Liver (tissue), 9 donors: ENCODE measurements around the gene CROCC2. TPM values are rescaled to one million over a fixed set of nuclear protein-coding genes. Genes with fewer than 3 reads are reported as not detected.

Experiments used
- DNase-seq: peaks from one replicate; pipeline ENCODE4 v3.0.0-alpha.2; 2017; ENCODE audit warnings: low spot score
- H3K27ac ChIP-seq, 2 donors: one replicate each; pipeline ENCODE4 v1.7.0; 2013; ENCODE audit warnings: inconsistent platforms in 2 of 2, low read length in 2 of 2, control low read depth in 1 of 2, low read depth in 1 of 2, mild to moderate bottlenecking in 1 of 2
- H3K27me3 ChIP-seq, 4 donors: one replicate each; pipeline versions ENCODE4 v1.6.1 to v1.7.0; 2013; ENCODE audit warnings: low read length in 3 of 4, inconsistent platforms in 1 of 4, mild to moderate bottlenecking in 1 of 4, moderate library complexity in 1 of 4; ENCODE audit not compliant: control insufficient read depth in 4 of 4, insufficient read depth in 4 of 4
- H3K36me3 ChIP-seq, 4 donors: one replicate each; pipeline versions ENCODE4 v1.6.1 to v1.7.0; 2013; ENCODE audit warnings: low read length in 3 of 4, mild to moderate bottlenecking in 3 of 4, low read depth in 1 of 4, moderate library complexity in 1 of 4; ENCODE audit not compliant: control insufficient read depth in 4 of 4, insufficient read depth in 3 of 4
- H3K4me1 ChIP-seq, 4 donors: one replicate each; pipeline versions ENCODE4 v1.6.1 to v1.7.0; 2013; ENCODE audit warnings: low read length in 3 of 4, mild to moderate bottlenecking in 3 of 4, moderate library complexity in 1 of 4; ENCODE audit not compliant: control insufficient read depth in 4 of 4, insufficient read depth in 4 of 4
- H3K4me3 ChIP-seq, 3 donors: one replicate each; pipeline versions ENCODE4 v1.6.1 to v1.7.0; 2013; ENCODE audit warnings: low read length in 3 of 3, control low read depth in 1 of 3, low read depth in 1 of 3, mild to moderate bottlenecking in 1 of 3
- H3K9ac ChIP-seq, 2 donors: one replicate each; pipeline ENCODE4 v1.7.0; 2013; ENCODE audit warnings: low read length in 2 of 2, mild to moderate bottlenecking in 2 of 2, moderate library complexity in 2 of 2, control low read depth in 1 of 2, low read depth in 1 of 2
- H3K9me3 ChIP-seq, 4 donors: one replicate each; pipeline versions ENCODE4 v1.6.1 to v1.7.0; 2013; ENCODE audit warnings: low read length in 3 of 4; ENCODE audit not compliant: control insufficient read depth in 4 of 4
- EGR1 ChIP-seq, 2 donors: IDR thresholded peaks; 2 replicates each; pipeline ENCODE4 v1.6.1; 2016 to 2018; ENCODE audit warnings: antibody characterized with exemption in 2 of 2, low read depth in 2 of 2
- FOXA1 ChIP-seq: IDR thresholded peaks from 2 replicates; pipeline ENCODE4 v1.6.1; 2016; ENCODE audit warnings: antibody characterized with exemption
- GABPA ChIP-seq, 2 donors: IDR thresholded peaks in 1 of 2; conservative IDR thresholded peaks in 1 of 2; 2 replicates each; pipeline ENCODE4 v1.6.1; 2016; ENCODE audit warnings: antibody characterized with exemption in 2 of 2, mild to moderate bottlenecking in 1 of 2, moderate library complexity in 1 of 2
- HNF4G ChIP-seq: IDR thresholded peaks from 2 replicates; pipeline ENCODE4 v1.6.1; 2016; ENCODE audit warnings: antibody characterized with exemption
- JUND ChIP-seq, 2 donors: IDR thresholded peaks; 2 replicates each; pipeline ENCODE4 v1.6.1; 2016; ENCODE audit warnings: antibody characterized with exemption in 2 of 2
- NR2F2 ChIP-seq: IDR thresholded peaks from 2 replicates; pipeline ENCODE4 v1.6.1; 2016; ENCODE audit warnings: antibody characterized with exemption
- RXRA ChIP-seq, 2 donors: IDR thresholded peaks; 2 replicates each; pipeline ENCODE4 v1.6.1; 2017 to 2018; ENCODE audit warnings: antibody characterized with exemption in 2 of 2, mild to moderate bottlenecking in 1 of 2
- TAF1 ChIP-seq: conservative IDR thresholded peaks from 2 replicates; pipeline ENCODE4 v1.6.1; 2016; ENCODE audit warnings: antibody characterized with exemption, mild to moderate bottlenecking
- YY1 ChIP-seq: IDR thresholded peaks from 2 replicates; pipeline ENCODE4 v1.6.1; 2016; ENCODE audit warnings: antibody characterized with exemption, mild to moderate bottlenecking
- WGBS: extraction: QIAGEN DNeasy Blood & Tissue Kit; methylation state at CpG from one replicate; pipeline ENCODE4 v1.1.7; 2013; 5-methylcytosine and 5-hydroxymethylcytosine counted together
- polyA plus RNA-seq, 2 donors: library from polyadenylated mRNA; stranded (reverse) in 1 of 2; unstranded in 1 of 2; fragments of 200-250 nt in 1 of 2; fragments of >200 nt in 1 of 2; fragmentation: Nextera tagmentation in 1 of 2; extraction: Ambion mirVana in 1 of 2; gene quantifications; one replicate each; pipeline versions ENCODE4 v1.2.1 to v1.2.3, GENCODE V29; 2013 to 2015
- total RNA-seq, 2 donors: library from RNA; depleted of rRNA; stranded (reverse); fragments of >200 nt; gene quantifications; one replicate each; pipeline ENCODE4 v1.2.3, GENCODE V29; 2014
- TF ChIP-seq, protein P1 (sequence below): IDR thresholded peaks from 2 replicates; pipeline ENCODE4 v1.6.1; 2016; ENCODE audit warnings: antibody characterized with exemption
- TF ChIP-seq, protein P2 (sequence below): IDR thresholded peaks from 2 replicates; pipeline ENCODE4 v1.6.1; 2016; ENCODE audit warnings: antibody characterized with exemption, mild to moderate bottlenecking
- TF ChIP-seq, protein P3 (sequence below): IDR thresholded peaks from 2 replicates; pipeline ENCODE4 v1.6.1; 2016; ENCODE audit warnings: antibody characterized with exemption
- donor health status: healthy.
- donor health status: healthy.
- donor health status: healthy.
- donor health status: healthy.
- donor health status: healthy.

Gene CROCC2
- total and polyA plus RNA-seq, 4 donors: under 0.01 to 0.13 (median 0.05) TPM

DNA sequence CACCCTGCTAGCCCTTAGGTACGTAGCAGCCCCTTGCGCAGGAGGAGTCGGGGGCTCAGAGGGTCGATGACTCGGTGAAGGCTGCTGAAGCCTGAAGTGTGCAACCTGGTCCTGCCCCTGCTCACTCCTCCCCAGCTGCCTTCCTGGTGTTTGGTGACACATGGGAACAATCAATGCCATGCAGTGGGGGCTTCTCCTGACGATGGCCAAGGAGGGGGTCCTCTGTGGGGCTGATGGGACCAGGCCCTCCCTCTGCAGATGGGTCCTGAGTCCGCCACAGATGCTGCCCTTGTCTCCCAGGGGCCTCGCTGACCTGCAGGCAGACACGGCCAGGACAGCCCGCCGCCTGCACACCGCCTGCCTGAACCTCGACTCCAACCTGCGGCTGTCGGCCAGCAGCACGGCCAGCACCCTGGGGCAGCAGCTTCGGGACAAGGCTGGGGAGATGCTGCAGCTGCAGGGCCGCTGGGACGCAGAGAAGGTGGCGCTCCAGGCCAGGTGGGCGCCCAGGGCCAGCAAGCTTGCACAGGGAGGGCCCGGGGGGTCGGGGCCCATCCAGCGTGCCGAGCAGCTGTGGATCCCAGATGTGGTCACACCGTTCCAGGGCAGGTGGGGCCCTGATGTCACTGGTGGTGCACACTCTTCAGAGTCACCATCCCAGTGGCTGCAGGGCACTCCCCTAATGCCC is 24.6 kb downstream of the CROCC2 start:
- H3K9me3 ChIP-seq: no peaks in the 10 kb centered on the region
- TF ChIP-seq TAF1: no peak
- WGBS: 89% methylated on average over 26 of the region's 26 CpGs
- DNase-seq: peak; percentile 30
- no peaks in the 10 kb centered on the region for H3K36me3 ChIP-seq
- H3K4me3 ChIP-seq: no peak overlapping the region
- H3K4me1 ChIP-seq: no peaks in the 10 kb centered on the region
- no peaks in the 10 kb centered on the region for H3K27me3 ChIP-seq
- no peak overlapping the region for H3K27ac ChIP-seq
- H3K9ac ChIP-seq: no peak overlapping the region

DNA sequence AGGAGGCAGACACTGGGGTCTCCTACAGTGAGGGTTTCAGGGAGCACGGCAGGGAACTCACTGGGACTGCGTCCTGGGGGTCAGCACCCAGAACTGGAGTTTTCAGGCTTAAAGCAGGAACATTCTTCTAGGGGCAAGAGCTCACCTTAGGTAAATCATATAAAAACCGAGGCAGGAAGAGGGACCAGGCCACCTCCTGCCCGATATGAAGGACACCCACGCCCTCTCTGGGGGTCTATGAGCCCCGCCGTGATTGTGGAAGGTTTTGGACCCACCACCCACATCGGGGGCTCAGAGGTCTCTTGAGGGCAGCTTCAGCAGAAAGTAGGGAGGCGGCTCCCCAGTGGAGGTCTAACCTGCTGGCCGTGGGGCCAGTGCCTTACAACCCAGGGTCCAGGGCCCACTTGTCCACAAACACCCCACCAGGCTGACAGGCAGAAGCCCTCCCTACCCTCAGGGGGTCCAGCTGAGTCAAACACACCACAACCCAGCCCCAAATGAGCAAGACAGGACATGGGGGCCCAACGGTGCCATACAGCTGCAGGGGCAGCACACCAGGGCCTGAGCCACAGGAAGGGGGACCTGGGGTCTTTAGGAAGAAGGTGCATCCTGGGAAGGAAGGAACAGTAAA is 25.3 kb downstream of the CROCC2 start:
- peaks cover 0 to under 1% (median 0%) of the 10 kb centered on the region in 4 donors for H3K9me3 ChIP-seq
- H3K9ac ChIP-seq: no peak overlapping the region
- H3K27ac ChIP-seq: no peak overlapping the region
- no peaks in the 10 kb centered on the region for H3K4me1 ChIP-seq
- 83% methylated on average over 11 of the region's 11 CpGs for WGBS
- no peak overlapping the region for H3K4me3 ChIP-seq
- no peaks in the 10 kb centered on the region for H3K36me3 ChIP-seq
- peak; percentile 26 for DNase-seq
- TF ChIP-seq GABPA (IDR thresholded peaks at IDR 0.05 in 1 of 2, conservative IDR thresholded peaks at IDR 0.05 in 1 of 2): no peak
- TF ChIP-seq TAF1: no peak
- TF ChIP-seq RXRA (IDR thresholded peaks at IDR 0.05): no peak
- TF ChIP-seq, protein P1, sequence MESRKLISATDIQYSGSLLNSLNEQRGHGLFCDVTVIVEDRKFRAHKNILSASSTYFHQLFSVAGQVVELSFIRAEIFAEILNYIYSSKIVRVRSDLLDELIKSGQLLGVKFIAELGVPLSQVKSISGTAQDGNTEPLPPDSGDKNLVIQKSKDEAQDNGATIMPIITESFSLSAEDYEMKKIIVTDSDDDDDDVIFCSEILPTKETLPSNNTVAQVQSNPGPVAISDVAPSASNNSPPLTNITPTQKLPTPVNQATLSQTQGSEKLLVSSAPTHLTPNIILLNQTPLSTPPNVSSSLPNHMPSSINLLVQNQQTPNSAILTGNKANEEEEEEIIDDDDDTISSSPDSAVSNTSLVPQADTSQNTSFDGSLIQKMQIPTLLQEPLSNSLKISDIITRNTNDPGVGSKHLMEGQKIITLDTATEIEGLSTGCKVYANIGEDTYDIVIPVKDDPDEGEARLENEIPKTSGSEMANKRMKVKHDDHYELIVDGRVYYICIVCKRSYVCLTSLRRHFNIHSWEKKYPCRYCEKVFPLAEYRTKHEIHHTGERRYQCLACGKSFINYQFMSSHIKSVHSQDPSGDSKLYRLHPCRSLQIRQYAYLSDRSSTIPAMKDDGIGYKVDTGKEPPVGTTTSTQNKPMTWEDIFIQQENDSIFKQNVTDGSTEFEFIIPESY: no peak
- no peak for TF ChIP-seq YY1
- no peak for TF ChIP-seq FOXA1
- H3K27me3 ChIP-seq: no peaks in the 10 kb centered on the region

DNA sequence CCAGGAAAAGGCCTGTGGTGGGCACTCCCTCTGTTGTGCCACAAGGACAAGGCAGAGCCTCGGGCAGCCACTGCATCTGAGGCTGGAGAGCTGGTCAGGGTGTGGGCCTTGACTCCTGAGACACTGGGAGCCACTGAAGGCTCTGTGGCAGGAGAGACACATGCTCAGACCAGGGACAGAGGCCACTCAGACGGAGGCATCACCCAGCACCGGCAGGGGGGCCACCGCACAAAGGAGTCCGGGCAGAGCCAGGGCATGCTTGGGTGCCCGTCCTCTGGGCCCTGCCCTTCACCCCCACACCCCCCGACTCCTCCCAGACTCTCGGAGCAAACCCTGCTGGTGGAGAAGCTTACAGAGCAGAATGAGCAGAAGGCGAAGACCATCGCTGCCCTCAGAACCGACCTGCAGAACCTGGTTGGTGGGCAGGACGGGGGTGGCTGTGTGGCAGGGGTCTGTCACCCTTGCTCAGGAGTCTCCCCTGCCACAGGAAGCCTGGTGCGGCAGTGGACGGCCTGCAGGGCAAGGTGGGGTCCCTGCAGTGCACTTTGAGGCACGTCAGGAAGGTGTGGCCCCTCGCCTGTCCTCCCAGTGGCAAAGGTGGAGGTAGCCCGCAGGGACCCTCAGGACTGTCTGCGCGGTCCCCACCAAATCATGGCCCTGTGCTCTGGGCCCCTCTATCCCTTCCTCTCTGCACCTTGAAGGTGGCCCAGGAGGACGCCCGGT is 26.0 kb downstream of the CROCC2 start:
- Histone ChIP-seq H3K9me3 (peaks cover 0 to 3% (median 0%) of the 10 kb centered on the region in 4 donors), H3K27ac (no peak overlapping the region), H3K9ac (no peak overlapping the region), H3K36me3 (no peaks in the 10 kb centered on the region), H3K4me1 (no peaks in the 10 kb centered on the region), H3K4me3 (no peak overlapping the region), H3K27me3 (no peaks in the 10 kb centered on the region)
- no peak for TF ChIP-seq EGR1 (IDR thresholded peaks at IDR 0.05; ENCODE audit: low read depth in 2 of 2)
- whole genome bisulfite sequencing: 89% methylated on average over 21 of the region's 21 CpGs
- DNase-seq: no peak

DNA sequence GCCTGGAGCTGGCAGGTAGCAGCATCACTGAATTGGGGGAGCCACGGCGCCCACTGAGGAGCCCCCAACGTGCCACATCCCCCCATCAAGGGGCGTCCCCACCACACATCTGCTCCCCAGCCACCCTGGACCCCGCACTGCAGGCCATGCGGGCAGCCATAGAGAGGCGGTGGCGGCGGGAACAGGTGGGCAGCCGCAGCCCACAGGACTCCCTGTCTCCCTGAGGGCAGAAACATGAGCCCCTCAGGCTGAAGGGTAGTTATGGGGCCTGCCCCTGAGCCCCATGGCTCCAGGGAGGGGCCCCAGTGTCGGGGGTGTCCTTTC is 26.6 kb downstream of the CROCC2 start:
- Histone ChIP-seq H3K4me3 (no peak overlapping the region), H3K27me3 (no peaks in the 10 kb centered on the region), H3K4me1 (no peaks in the 10 kb centered on the region), H3K9ac (no peak overlapping the region), H3K27ac (no peak overlapping the region), H3K9me3 (peaks cover 0 to 3% (median 0%) of the 10 kb centered on the region in 4 donors), H3K36me3 (no peaks in the 10 kb centered on the region)
- no peak for TF ChIP-seq EGR1 (IDR thresholded peaks at IDR 0.05; ENCODE audit: low read depth in 2 of 2)
- TF ChIP-seq, protein P2, sequence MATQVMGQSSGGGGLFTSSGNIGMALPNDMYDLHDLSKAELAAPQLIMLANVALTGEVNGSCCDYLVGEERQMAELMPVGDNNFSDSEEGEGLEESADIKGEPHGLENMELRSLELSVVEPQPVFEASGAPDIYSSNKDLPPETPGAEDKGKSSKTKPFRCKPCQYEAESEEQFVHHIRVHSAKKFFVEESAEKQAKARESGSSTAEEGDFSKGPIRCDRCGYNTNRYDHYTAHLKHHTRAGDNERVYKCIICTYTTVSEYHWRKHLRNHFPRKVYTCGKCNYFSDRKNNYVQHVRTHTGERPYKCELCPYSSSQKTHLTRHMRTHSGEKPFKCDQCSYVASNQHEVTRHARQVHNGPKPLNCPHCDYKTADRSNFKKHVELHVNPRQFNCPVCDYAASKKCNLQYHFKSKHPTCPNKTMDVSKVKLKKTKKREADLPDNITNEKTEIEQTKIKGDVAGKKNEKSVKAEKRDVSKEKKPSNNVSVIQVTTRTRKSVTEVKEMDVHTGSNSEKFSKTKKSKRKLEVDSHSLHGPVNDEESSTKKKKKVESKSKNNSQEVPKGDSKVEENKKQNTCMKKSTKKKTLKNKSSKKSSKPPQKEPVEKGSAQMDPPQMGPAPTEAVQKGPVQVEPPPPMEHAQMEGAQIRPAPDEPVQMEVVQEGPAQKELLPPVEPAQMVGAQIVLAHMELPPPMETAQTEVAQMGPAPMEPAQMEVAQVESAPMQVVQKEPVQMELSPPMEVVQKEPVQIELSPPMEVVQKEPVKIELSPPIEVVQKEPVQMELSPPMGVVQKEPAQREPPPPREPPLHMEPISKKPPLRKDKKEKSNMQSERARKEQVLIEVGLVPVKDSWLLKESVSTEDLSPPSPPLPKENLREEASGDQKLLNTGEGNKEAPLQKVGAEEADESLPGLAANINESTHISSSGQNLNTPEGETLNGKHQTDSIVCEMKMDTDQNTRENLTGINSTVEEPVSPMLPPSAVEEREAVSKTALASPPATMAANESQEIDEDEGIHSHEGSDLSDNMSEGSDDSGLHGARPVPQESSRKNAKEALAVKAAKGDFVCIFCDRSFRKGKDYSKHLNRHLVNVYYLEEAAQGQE: no peak
- no peak for TF ChIP-seq GABPA (IDR thresholded peaks at IDR 0.05 in 1 of 2, conservative IDR thresholded peaks at IDR 0.05 in 1 of 2)
- no peak for TF ChIP-seq JUND (IDR thresholded peaks at IDR 0.05)
- TF ChIP-seq HNF4G: no peak
- TF ChIP-seq YY1: no peak
- TF ChIP-seq NR2F2: no peak
- TF ChIP-seq, protein P3, sequence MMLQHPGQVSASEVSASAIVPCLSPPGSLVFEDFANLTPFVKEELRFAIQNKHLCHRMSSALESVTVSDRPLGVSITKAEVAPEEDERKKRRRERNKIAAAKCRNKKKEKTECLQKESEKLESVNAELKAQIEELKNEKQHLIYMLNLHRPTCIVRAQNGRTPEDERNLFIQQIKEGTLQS: no peak
- TF ChIP-seq RXRA (IDR thresholded peaks at IDR 0.05): no peak
- 89% methylated on average over 11 of the region's 11 CpGs for WGBS
- peak; percentile 29 for DNase-seq
